HG02798 (cell line): ENCODE data around the gene RABL2A.
A peak's percentile ranks its signal among the peaks of the same experiment; 100 is the strongest.
"Not testable (repeated sequence)": the region's sequence is repeated elsewhere in the genome, so short reads cannot be mapped to it uniquely, and the experiment has no call there.

ENCODE experiments used
- ATAC-seq: cut with Tn5 transposase; IDR thresholded peaks from one replicate; pipeline ENCODE4 v1.9.1; 2021; ENCODE audit warnings: mild to moderate bottlenecking; ENCODE audit not compliant: unreplicated experiment, poor library complexity

The RABL2A gene

GRCh38 chr2:113626616-113627330, at the start of gene RABL2A:
RABL2A (plus strand) TSS chr2:113627266; CDS start chr2:113628607, 1,341 bp downstream.
- ATAC-seq = peak; percentile 98

DNA sequence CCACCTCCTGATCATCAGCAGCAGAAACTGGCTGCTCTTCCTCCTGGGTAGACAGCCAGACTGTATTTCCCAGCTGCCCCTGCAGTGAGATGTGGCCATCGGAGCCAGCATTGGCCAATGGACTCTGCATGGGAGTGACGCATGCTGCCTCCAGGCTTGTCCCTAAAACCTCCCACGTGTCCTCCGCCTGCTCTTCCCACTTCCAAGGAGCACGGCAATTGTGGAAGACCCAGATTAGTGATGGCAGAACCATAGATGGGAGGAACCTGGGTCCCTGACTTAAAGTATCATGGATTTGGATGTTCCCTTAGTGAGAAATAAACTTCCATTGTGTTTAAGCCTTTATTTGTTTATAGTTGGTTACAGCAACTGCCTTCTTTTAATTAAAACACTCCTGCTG, 48.6 kb upstream of the RABL2A start:
- ATAC-seq = not testable (repeated sequence)

- not testable (repeated sequence) for ATAC-seq
Measured at GRCh38 chr2:113582473-113582872, 44.6 kb upstream of the RABL2A start.

GRCh38 chr2:113583521-113584225, 43.4 kb upstream of the RABL2A start:
- not testable (repeated sequence) for ATAC-seq

GRCh38 chr2:113584311-113585092, 42.6 kb upstream of the RABL2A start:
- not testable (repeated sequence) for ATAC-seq

DNA sequence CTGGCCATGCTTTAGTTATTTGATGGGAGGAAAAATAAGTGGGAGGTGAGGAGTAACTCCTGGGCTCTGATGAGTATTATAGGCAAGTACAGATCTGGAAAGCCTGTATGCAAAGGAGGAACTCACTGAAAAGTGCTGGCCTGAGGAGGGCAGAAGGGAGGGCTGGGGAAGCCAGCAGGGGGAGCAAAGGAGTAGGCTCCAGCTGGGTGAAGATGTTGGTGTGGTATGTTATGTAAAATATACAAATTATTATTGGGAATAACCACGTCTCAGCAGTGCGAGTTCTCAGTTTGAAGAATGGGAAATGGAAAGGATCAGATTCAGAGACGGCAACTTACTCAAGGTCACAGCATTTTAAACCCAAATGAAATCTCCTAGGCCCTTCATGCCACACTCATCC, 39.9 kb upstream of the RABL2A start:
- not testable (repeated sequence) for ATAC-seq

DNA sequence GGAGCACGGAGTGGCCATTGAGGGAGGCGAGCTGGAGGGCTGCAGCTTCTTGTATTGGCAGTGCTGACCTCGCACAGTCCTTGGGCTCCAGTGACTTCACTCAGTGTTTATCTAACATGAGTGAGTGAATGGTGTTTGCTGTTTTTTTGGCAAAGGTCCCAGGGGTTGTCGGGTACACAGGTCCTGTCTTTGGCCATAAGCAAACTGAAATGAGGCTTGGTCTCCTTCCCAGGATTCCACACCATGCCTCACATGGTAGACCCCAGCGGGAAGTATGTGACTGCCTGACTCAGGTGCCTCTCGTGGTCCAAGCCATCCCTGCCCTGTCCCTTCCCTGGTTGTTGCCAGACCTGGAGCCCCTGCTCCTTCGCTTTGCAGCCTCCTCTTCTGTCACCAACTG, 37.5 kb upstream of the RABL2A start:
- ATAC-seq = not testable (repeated sequence)

DNA sequence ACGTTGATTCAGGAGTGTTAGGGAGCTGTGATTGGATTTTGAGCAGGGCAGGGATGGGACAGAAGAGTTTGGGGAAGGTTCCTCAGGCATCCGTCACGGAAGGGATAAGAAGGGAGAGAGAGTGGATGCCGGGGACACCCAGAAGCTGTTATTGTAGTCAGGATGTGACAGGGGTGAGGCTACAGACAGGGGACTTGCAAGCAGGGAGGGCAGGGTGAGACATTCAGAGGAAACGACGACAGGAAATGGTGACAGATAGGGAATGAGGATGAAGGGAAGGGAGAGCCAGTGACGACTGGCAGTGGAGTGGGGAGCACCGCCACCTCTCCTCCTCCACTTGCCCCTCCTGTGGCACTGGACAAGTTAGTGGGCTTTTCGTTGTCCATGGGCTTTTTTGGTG, 35.1 kb upstream of the RABL2A start:
- ATAC-seq = not testable (repeated sequence)

- ATAC-seq = not testable (repeated sequence)
Measured at GRCh38 chr2:113593280-113593679, 33.8 kb upstream of the RABL2A start.

DNA sequence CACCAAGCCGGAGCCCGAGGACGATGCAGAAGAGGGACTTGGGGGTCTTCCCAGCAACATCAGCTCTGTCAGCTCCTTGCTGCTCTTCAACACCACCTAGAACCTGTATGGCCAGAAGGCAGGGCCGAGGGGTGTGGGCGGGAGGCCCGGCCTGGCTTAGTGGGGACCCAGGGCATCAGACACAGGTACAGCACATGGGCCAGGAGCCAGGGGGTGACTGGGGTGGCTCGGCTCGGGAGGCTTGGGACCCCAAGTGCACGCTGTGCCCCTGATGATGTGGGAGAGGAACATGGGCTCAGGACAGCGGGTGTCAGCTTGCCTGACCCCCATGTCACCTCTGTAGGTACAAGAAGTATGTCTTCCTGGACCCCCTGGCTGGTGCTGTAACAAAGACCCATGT, 31.3 kb upstream of the RABL2A start:
- not testable (repeated sequence) for ATAC-seq

DNA sequence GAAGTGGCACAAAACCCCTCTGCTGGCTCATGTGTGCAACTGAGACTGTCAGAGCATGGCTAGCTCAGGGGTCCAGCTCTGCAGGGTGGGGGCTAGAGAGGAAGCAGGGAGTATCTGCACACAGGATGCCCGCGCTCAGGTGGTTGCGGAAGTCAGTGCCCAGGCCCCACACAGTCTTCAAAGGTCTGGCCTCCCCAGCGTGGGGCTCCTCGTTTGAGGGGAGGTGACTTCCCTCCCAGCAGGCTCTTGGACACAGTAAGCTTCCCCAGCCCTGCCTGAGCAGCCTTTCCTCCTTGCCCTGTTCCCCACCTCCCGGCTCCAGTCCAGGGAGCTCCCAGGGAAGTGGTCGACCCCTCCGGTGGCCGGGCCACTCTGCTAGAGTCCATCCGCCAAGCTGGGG, 29.9 kb upstream of the RABL2A start:
- not testable (repeated sequence) for ATAC-seq

- not testable (repeated sequence) for ATAC-seq
Measured at GRCh38 chr2:113597572-113597971, 29.5 kb upstream of the RABL2A start.

- not testable (repeated sequence) for ATAC-seq
Measured at GRCh38 chr2:113598180-113598579, 28.9 kb upstream of the RABL2A start.

- ATAC-seq = not testable (repeated sequence)
Measured at GRCh38 chr2:113598738-113599137, 28.3 kb upstream of the RABL2A start.

DNA sequence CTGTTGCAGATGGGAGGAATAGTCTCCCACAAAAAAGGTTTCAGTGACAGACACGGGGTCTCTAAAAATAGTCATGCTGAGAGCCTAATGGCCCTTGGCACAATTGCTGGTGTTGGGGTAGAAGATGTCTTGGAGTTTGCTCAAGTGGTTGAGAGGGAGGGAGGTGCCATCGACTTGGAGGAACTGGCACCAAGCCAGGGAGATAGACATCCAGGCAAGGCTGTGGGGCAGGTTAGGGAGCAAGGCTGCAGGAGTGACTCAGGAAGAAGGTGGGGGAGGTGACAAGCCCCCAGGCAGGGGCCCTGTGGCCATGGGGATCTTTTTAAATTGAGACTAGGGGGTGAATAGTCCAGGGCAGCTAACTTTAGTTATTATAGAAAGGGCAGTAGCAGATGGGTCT, 27.9 kb upstream of the RABL2A start:
- ATAC-seq = not testable (repeated sequence)

DNA sequence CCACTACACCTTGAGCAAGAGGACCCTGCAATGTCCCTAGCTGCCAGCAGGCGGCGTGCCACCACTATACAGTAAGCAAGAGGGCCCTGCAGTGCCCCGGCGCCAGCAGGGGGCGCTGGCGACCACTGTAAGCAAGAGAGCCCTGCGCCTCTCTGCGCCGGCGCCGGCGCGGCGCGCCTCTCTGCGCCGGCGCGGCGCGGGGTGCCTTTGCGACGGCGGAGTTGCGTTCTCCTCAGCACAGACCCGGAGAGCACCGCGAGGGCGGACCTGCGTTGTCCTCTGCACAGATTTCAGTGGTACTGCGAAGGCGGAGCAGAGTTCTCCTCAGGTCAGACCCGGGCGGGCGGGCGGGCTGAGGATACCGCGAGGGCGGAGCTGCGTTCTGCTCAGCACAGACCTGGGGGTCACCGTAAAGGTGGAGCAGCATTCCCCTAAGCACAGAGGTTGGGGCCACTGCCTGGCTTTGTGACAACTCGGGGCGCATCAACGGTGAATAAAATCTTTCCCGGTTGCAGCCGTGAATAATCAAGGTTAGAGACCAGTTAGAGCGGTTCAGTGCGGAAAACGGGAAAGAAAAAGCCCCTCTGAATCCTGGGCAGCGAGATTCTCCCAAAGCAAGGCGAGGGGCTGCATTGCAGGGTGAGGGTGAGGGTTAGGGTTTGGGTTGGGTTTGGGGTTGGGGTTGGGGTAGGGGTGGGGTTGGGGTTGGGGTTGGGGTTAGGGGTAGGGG, 24.9 kb upstream of the RABL2A start:
- ATAC-seq = peak; percentile 84

DNA sequence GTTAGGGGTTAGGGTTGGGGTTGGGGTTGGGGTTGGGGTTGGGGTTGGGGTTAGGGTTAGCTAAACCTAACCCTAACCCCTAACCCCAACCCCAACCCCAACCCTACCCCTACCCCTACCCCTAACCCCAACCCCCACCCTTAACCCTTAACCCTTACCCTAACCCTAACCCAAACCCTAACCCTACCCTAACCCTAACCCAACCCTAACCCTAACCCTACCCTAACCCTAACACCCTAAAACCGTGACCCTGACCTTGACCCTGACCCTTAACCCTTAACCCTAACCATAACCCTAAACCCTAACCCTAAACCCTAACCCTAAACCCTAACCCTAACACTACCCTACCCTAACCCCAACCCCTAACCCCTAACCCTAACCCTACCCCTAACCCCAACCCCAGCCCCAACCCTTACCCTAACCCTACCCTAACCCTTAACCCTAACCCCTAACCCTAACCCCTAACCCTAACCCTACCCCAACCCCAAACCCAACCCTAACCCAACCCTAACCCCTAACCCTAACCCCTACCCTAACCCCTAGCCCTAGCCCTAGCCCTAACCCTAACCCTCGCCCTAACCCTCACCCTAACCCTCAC, 24.1 kb upstream of the RABL2A start:
- ATAC-seq = no peak

- ATAC-seq = peak; percentile 98
Measured at GRCh38 chr2:113603467-113604084, 23.5 kb upstream of the RABL2A start.

DNA sequence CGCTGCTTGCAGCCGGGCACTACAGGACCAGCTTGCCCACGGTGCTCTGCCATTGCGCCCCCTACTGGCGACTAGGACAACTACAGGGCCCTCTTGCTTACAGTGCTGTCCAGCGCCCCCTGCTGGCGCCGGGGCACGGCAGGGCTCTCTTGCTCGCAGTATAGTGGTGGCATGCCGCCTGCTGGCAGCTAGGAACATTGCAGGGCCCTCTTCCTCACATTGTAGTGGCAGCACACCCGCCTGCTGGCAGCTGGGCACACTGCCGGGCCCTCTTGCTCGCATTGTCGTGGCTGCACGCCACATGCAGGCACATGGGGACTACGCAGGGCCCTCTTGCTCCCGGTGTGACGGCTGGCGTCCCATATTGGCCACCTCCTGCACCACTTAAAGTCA, 23.0 kb upstream of the RABL2A start:
- ATAC-seq = peak; percentile 24
